ENCODE measurements around the gene RASGRF2. TPM values are rescaled to one million over a fixed set of nuclear protein-coding genes. Genes with fewer than 3 reads are reported as not detected.

RASGRF2 gene
- total RNA-seq, 1 donor = under 0.01 TPM

DNA sequence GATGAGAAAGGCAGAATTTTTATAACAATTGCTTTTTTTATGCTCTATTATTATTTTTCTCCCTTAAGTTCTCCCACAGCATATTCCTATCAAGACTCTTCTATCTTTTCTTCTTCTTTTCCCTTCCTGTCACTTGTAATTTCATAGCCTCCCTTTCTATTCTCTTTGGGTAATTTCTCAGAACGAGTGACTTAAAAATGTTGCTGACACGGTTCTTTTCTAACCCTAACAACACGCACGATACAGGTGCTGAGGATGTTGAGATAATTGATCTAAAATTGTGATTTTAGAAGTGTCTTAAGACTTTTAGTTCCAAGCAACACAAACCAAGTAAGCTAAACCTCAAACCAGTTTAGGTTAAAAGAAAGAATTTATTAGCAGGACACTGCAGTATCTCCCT is 105.9 kb downstream of the RASGRF2 start:
- no peak for DNase-seq (ENCODE audit: low read depth in 2 of 3, low spot score in 2 of 3)

DNA sequence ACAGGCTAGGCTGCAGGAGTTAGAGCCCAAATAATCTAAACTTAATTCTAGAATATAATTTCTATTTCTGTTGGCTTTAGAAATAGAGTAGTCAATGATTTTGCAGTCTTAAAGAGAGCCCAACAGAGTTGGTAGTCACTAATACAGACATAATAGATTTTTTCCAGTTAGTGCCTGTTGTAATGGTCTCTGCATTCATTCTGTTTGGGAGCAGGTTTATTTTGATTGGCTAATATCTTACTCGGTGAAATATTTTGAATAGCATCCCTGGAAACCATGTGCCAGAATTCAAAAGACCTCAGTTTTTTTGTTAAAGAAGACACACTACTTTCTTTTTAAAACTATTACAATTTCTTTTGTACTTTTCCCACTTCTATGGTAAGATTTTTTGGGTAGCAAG is 107.2 kb downstream of the RASGRF2 start:
- no peak for DNase-seq (ENCODE audit: low read depth in 2 of 3, low spot score in 2 of 3)

DNA sequence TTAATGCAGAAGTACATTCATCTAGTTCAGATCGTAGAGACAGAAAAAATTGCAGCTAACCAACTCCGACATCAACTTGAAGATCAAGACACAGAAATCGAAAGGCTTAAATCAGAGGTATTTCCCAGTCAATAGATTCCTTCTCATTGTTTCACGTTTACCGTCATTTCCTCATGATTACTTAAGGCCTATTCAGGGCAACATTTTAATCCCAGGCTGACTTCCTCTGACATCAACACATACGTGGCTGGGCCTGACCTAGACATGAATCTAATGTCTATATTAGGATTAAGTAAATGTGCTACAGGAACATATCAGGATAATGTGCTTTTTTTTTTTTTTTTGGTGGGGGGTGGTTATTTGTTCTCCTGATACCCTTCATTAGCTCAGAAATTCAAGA is 107.9 kb downstream of the RASGRF2 start:
- no peak for DNase-seq (ENCODE audit: low read depth in 2 of 3, low spot score in 2 of 3)

DNA sequence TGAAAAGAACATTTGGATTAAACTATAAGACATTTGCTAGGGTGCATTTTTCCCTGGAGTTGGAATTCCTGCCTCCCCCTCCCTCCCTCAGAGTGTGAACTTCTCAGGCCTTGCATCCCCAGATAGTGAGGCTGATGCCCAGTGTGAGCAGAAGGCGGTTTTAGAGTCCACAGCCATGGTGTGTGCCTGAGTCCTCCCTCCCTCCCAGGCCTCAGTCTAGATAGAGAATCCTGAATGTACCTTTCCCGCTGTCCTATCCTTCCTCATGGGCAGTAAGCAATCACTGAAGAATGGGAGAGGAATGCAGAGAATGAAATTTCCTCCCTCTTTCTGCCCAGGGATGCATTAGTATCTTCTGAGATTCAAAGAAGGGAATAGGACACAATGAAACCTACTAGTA is 108.5 kb downstream of the RASGRF2 start:
- no peak for DNase-seq (ENCODE audit: low read depth in 2 of 3, low spot score in 2 of 3)

DNA sequence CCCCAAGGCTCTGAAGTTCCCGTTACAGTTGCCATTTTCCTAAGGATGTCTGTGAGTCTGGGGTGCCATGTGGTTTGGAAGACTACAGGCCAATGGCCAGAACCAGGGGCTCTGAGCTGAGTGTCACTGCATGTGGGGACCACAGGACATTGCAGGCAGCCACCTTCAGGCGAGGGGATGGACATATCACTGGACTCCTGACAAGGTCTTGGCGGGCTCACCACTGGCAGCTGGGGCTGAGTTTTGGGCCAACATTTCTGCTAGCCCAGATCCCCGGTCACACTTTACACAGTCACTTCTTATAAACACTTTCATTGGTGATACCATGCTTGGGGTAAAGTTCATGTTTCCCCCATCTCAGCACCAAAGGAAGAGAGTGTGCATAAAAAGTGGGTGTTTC is 109.8 kb downstream of the RASGRF2 start:
- DNase-seq (ENCODE audit: low read depth in 2 of 3, low spot score in 2 of 3) = no peak

DNA sequence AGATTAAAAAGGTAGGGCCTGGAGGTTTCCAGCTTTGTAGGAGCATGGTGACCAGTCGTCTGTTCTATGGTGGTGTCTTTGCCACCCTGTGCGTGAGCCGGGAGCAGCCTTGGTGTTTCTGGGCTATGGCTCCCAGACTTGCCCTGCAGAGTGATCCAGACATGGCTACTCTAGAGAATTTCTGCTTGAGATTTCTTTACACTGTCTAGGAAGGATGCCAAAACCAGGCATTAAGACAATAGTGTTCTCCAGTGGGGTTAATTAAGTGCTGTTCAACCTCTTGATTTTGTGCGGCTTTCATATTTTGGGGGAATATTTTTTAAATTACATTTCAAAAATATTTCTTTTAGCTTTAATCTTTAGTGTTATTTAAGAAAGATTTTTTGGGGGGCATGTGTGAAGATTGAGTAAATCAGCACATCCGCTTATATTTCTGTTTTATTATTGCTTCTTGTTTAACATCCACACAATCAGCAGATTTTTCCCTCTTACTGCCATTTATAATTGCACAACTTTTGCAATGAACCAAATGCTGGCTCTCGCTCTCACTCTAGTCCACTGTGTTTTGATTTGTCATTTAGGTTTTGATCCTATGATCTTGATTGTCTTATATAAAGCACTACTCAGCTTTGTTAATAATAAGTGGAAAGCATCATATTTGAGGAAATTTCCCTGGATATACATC is 110.5 kb downstream of the RASGRF2 start:
- no peak for DNase-seq (ENCODE audit: low read depth in 2 of 3, low spot score in 2 of 3)

DNA sequence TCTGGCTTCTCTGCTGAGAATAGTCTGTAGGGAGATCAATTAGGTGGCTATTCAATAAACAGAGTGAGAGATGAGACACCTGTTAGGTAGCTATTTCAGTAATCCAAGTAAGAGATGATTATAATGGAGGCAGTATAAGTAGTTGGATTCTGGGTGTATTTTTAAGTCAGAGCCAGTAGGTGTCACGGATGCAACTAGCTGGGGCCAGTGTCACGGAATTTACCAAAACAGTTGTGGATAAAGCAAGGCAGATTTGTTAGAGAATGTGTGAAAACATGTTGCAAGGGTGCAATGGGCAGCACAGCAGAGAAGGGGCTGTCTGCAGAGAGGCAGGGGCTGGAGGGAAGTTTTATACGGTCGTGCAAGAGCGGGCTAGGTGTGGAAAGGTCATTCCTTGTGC is 114.9 kb downstream of the RASGRF2 start:
- no peak for DNase-seq (ENCODE audit: low read depth in 2 of 3, low spot score in 2 of 3)

DNA sequence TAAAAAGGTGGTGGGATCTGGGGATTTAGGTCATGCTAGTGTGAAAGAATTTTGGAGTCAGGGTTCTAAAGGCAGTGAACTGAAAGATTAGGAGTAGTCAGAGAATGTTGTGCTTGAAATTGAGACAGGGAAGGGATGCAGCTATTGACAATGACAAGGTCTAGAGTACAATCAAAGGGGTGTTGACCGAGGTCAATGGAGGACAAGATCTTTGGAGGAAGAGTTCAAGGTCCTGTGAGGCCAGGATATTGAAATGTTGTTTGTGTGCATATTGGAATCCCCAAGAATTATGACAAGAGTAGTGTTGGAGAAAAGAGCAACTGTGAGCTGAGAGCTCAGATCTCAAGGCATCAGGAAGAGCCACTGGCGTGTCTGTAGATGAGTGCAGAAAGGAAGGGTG is 116.9 kb downstream of the RASGRF2 start:
- no peak for DNase-seq (ENCODE audit: low read depth in 2 of 3, low spot score in 2 of 3)

DNA sequence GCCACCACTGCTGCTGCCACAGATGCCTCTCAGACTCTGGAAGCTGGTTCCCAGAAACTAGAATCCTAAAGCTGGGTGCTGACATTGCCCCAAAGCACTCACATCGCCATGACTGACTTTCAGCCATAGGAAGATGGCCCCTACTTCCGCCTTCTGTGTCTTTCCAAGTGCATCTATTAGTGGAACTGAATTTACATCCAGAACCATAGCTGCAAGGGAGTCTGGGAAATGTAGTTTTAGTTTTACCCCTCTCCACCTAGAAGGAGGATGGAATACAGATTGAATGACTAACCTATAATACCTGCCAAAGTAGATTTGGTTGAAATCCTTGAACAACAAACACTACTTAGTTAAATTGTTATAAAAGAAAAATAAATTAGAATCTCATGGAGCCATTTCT is 118.8 kb downstream of the RASGRF2 start:
- no peak for DNase-seq (ENCODE audit: low read depth in 2 of 3, low spot score in 2 of 3)

DNA sequence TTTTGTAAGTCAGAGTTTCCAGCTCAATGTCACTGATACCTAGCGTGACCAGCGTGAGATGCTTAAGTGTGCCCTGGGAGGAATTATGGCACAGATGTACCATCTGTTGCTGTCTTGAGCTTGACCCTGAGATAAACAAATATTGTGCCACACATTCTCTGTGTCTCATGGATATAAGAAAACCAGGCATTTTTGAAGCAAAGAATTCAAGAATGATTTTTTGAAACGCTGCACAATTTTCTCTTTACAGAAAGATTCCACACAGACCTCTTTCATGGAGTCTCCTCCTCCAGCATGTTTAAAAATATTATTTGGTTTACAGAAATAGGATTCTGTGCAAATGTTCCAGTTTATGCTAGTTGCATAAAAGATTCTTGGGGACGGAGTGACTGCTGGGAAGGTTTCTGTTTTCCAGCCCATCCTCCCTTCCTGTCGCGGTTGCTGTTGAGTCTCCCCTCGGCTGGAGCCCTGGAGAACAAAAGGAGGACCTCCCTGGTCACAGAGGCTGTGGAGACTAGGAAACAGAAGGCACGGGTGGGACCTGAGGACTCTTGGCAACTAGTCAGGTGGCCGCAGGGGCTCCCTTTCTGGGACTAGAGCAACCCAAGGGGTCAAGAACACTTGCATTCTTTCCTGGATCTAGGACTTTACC is 120.8 kb downstream of the RASGRF2 start:
- DNase-seq (ENCODE audit: low read depth in 2 of 3, low spot score in 2 of 3) = no peak

DNA sequence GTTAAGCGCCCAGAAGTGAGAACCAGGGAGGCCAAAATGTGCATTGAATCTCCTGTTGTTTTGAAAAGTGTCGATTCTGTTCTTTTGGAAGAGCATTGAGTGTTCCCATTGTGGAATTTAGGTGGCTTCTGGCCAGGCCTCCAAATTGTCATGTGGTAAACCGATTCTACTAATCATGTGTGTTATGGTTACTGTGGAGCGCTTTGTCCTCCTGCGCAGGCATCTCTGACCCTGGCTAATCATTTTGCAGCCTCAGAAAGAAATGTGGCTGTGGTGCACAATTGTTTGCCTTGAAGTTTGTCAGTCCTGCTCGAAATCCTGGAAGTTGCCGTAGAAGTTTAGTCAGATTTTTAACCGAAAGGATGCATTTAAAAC is 121.3 kb downstream of the RASGRF2 start:
- no peak for DNase-seq (ENCODE audit: low read depth in 2 of 3, low spot score in 2 of 3)

DNA sequence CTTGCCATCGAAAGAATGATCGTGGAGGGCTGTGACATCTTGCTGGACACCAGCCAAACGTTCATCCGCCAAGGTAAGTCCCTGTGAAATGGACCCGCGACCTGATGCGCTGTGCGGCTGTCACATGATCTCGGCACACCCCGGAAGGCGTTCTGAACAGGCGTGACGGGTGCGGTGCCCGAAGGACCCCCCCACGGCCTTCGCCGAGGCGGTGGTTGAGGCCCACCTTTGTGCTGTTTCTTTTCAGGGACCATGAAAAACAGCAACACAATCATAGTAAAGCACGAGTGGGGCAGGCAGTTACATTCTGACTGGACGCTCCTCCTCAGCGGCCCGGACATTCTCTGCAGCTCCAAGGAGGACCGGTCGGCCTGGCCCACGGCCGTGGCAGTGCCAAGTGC is 126.7 kb downstream of the RASGRF2 start:
- DNase-seq (ENCODE audit: low read depth in 2 of 3, low spot score in 2 of 3) = no peak

DNA sequence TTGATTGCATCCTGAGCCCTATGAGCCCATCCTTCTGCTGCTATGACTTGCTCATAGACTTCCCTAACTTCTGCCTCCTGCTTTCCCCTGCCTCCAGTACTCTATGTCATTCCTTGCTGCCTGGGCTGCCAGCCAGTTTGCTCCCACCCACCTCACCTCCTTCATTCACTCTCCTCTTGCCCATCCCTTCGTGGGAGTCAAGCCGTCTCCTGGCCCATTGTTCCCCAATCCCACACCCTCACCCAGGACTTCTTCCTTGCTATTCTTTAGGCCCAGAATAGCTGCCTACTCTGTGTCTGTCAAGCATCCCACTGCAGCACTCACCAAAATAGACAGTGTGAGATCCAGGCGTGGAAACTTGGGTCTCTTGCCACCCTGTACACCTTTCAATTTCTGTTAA is 131.0 kb downstream of the RASGRF2 start:
- DNase-seq (ENCODE audit: low read depth in 2 of 3, low spot score in 2 of 3) = no peak

DNA sequence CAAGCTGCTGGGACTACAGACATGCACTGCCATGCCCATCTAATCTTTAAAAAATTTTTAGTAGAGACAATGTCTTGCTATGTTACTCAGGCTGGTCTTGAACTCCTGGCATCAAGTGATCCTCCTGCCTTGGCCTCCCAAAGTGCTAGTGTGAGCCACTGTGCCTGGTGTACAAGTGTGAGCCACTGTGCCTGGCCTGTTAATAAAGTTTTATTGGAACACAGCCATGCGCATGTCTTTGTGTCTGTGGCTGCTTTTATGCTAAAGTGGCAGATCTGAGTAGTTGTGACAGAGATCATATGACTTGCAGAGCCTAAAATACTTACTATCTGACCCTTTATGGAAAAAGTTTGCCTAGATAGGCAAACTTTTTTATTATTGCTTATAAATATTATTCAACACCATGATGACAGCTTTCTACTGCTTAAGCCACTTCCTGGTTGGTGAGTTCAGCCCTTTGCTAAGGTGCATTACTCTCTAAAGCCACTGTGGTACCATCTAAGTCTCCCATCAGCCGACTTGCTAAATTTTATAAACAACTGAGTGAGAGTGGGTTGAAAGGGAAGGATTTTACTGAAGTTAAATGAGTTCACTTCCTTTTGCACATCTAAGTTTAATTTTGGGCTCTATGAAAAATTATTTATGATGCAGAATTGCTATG is 133.5 kb downstream of the RASGRF2 start:
- DNase-seq (ENCODE audit: low read depth in 2 of 3, low spot score in 2 of 3) = no peak

DNA sequence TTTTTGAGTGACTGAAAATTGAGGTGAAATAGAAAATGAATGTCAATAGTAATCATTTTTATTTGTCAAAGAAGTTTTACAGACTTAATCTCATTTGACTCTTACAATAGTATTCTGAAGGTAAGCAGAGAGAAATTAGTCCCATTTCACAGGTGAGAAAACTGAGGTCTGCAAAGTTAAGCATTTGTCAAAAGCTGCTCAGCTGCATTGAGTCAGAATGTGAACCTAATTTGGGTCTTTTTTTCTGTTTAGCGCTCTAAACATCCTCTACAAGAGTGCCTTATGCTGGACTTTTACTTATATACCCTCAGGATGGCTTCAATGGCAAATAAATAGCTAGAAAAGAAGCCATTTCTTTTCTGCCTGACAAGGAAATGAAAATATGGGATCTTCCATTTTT is 135.7 kb downstream of the RASGRF2 start:
- no peak for DNase-seq (ENCODE audit: low read depth in 2 of 3, low spot score in 2 of 3)

DNA sequence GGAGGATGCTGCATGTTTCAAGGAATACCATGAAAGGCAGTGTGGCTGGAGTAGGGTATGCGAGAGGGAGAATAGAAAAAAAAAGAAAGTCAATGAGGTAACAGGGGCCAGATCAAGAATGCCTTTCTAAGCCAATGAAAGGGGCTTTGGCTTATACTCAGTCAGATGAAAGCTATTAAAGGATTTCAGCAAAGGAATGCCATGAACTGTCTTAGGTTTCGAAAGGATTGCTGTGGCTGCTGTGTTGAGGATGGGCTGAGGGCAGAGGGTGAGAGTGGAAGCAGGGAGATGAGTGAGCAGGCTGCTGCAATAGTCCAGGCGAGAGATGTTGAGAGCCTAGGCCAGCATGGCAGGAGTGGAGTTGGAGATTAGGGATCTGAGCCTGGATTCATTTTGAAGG is 137.6 kb downstream of the RASGRF2 start:
- no peak for DNase-seq (ENCODE audit: low read depth in 2 of 3, low spot score in 2 of 3)

DNA sequence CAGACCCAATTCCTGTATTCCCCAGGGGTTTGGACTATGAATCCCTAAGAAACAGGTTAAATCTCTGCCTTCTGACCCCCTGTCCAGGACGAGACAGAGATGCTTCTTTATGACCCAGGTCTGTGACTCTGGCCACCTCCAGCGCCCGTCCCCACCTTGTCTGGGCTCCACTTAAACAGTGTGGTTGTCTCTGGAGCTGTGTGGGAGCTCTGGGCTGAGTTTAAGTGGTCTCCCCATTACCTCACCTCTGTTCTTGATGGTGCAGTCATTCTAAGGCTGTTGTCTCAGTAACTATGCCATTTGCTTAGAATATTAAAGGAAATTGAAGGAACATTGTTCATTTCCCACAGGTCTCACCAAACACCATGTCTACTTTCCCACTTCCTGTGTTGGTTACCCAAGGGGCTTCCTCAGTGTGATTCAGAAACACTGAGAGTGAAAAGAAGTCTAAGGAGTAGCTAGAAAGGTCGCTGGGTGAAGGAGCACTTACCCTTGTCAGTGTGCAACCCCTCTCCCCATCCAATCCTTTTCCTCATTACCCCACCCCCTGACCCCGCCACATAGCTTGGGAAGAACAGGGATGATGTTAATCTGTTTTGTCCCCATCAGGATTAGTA is 145.2 kb downstream of the RASGRF2 start:
- DNase-seq (ENCODE audit: low read depth in 2 of 3, low spot score in 2 of 3) = no peak

DNA sequence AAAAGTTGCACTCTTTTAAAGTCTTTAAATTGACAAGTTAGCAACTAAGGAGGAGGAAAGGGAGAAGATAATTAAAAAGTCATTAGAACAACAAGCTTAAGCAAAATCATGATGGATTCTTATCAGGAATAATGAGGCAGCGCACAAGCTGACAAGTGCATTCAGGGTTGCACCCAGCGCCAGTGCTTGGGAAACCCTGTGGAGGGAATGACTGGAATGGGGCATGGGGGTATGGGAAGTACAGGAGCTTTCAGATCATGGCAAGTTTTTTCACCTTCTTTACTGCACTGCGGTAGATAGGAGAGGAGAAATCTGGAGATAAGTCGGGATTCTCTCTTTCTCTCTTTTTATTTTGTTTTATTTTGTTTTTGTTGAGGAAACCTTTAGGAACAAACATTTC is 155.1 kb downstream of the RASGRF2 start:
- no peak for DNase-seq (ENCODE audit: low read depth in 2 of 3, low spot score in 2 of 3)

DNA sequence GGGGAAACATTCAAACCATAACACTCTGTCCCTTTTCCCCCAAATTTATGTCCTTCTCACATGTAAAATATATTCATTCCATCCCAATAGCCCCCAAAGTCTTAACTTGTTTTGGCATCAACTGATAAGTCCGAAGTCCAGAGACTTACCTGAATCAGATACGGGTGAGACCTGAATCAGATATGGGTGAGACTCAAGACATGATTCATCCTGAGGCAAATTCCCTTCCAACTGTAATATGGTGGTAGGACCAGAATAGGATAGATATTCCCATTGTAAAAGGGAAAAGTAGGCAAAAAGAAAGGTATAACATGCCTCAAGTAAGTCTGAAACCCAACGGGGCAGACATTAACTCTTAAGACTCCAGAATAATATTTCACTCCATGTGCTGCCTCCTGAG is 157.4 kb downstream of the RASGRF2 start:
- DNase-seq (ENCODE audit: low read depth in 2 of 3, low spot score in 2 of 3) = no peak

DNA sequence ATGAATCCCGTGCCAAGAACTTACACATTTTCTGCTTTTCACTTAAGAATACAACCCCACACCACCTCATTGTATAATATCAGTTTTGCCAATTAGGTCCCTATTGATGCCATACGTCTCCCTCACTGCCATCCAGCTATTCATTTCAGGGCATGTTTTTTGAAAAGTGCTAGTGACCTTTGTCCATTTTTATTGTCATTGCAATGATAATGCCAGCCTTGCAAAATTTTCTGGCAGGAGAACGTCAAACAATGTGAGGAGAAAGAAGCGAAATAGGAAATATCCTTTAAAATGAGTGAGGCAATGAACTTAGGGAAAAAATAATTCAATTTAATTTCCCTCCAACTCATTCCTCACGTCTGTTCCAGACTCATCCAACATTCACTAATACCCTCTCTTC is 161.1 kb downstream of the RASGRF2 start:
- DNase-seq (ENCODE audit: low read depth in 2 of 3, low spot score in 2 of 3) = no peak

DNA sequence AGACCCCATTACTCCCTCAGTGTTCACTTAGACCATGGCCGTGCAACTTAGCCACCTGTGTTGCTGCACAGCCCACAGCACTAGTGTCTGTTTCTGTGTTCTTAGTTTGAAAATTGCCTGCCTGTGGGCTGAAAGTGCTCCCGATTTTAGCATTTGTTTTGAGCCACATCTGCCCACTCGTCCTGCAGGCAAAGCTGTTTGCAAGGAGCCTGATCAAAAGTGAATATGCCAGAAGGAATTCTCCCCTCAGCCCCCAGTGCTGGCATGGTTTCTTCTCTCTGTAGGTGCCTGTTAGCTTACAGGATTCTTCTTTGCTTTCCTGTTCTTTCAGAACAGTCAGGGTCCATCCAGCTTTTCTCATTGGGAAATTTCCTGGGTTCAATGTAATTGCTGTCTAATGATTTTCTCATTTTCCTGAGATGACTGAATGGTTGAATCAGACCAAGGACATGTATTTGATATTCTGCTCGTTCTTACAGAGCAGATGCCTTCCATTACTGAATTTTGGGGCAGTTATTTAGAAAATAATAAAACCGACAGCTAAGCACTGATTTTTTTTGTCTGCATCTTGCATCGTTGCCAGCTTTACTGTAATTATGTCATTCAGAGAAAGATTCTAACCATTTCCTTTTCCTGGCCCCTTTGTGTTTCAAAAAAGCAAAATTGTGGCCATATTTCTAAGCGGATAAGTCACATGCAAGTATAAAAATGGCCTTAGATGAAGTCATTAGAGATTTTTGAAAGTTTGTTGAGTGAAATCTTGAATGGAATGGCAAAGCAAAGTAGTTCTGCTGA is 161.9 kb downstream of the RASGRF2 start:
- no peak for DNase-seq (ENCODE audit: low read depth in 2 of 3, low spot score in 2 of 3)
